MM.1S (cell line): Measurements from ENCODE around the gene ESPN.

ENCODE experiments used
- DNase-seq: peaks from one replicate; pipeline ENCODE4 v3.0.0-alpha.2; 2015
- H2AFZ ChIP-seq: fragments of 300-600 bp; sonication (generic); 2 replicates; pipeline ENCODE4 v1.6.0; 2016; ENCODE audit warnings: antibody characterized with exemption, low read length
- H3F3A ChIP-seq: fragments of 300-600 bp; sonication (generic); 2 replicates; pipeline ENCODE4 v1.6.1; 2016; ENCODE audit warnings: mild to moderate bottlenecking, antibody characterized with exemption, low read length, moderate library complexity, mixed read lengths; ENCODE audit not compliant: insufficient read depth
- H3K27ac ChIP-seq: fragments of 300-600 bp; sonication (generic); 2 replicates; pipeline ENCODE4 v1.5.1; 2016; ENCODE audit warnings: mild to moderate bottlenecking, low read length
- H3K27me3 ChIP-seq: fragments of 300-600 bp; sonication (generic); replicated peaks from 2 replicates; pipeline ENCODE4 v1.6.0; 2016; ENCODE audit warnings: low read length; ENCODE audit not compliant: insufficient read depth
- H3K36me3 ChIP-seq: fragments of 300-600 bp; sonication (generic); replicated peaks from 2 replicates; pipeline ENCODE4 v1.6.1; 2016; ENCODE audit warnings: mild to moderate bottlenecking, low read length, mixed read lengths; ENCODE audit not compliant: insufficient read depth
- H3K4me1 ChIP-seq: fragments of 300-600 bp; sonication (generic); 2 replicates; pipeline ENCODE4 v1.6.1; 2016; ENCODE audit warnings: low read length, mixed read lengths
- H3K4me2 ChIP-seq: fragments of 300-600 bp; sonication (generic); 2 replicates; pipeline ENCODE4 v1.6.0; 2016; ENCODE audit warnings: low read depth, low read length
- H3K4me3 ChIP-seq: fragments of 300-600 bp; sonication (generic); 2 replicates; pipeline ENCODE4 v1.5.1; 2016; ENCODE audit warnings: low read length, mixed read lengths
- H3K79me2 ChIP-seq: fragments of 300-600 bp; sonication (generic); 2 replicates; pipeline ENCODE4 v1.6.1; 2016; ENCODE audit warnings: mixed run types, low read length, mixed read lengths
- H3K9ac ChIP-seq: fragments of 300-600 bp; sonication (generic); 2 replicates; pipeline ENCODE4 v1.6.1; 2016; ENCODE audit warnings: low read length, mixed read lengths
- H3K9me2 ChIP-seq: fragments of 300-600 bp; sonication (generic); replicated peaks from 2 replicates; pipeline ENCODE4 v1.6.1; 2016; ENCODE audit warnings: mild to moderate bottlenecking, low read length, mixed read lengths; ENCODE audit not compliant: insufficient read depth
- H3K9me3 ChIP-seq: fragments of 300-600 bp; sonication (generic); replicated peaks from 2 replicates; pipeline ENCODE4 v1.6.1; 2016; ENCODE audit warnings: mild to moderate bottlenecking, low read length, mixed read lengths; ENCODE audit not compliant: insufficient read depth
- H4K20me1 ChIP-seq: fragments of 300-600 bp; sonication (generic); 2 replicates; pipeline ENCODE4 v1.6.1; 2016; ENCODE audit warnings: mild to moderate bottlenecking, low read length, moderate library complexity, mixed read lengths; ENCODE audit not compliant: insufficient read depth
- CTCF ChIP-seq: fragments of 300-600 bp; sonication (generic); IDR thresholded peaks from 2 replicates; pipeline ENCODE4 v1.5.1; 2016; ENCODE audit warnings: antibody characterized with exemption, low read length, mixed read lengths
- EZH2 ChIP-seq: fragments of 300-600 bp; sonication (generic); optimal IDR thresholded peaks from 2 replicates; pipeline ENCODE3; 2017; ENCODE audit warnings: low read depth, mild to moderate bottlenecking, antibody characterized with exemption, low read length, mixed read lengths
- EZH2phosphoT487 ChIP-seq: fragments of 300-600 bp; sonication (generic); IDR thresholded peaks from 2 replicates; pipeline ENCODE4 v1.6.1; 2018; ENCODE audit warnings: antibody characterized with exemption, low read length

Gene ESPN

GRCh38 chr1:6441586-6441985, 17.0 kb downstream of the ESPN start:
- H3K27me3 ChIP-seq = peaks cover 58% of the 10 kb centered on the region
- no peak overlapping the region for H3K4me3 ChIP-seq
- no peaks in the 10 kb centered on the region for H3K9me3 ChIP-seq
- no peaks in the 10 kb centered on the region for H3F3A ChIP-seq
- H3K79me2 ChIP-seq = no peaks in the 10 kb centered on the region
- no peak overlapping the region for H3K4me2 ChIP-seq
- no peaks in the 10 kb centered on the region for H4K20me1 ChIP-seq
- no peaks in the 10 kb centered on the region for H3K36me3 ChIP-seq
- no peak for DNase-seq
- no peak overlapping the region for H3K27ac ChIP-seq
- H2AFZ ChIP-seq = no peak overlapping the region
- TF ChIP-seq CTCF (no peak), EZH2phosphoT487 (no peak), EZH2 (no peak)
- H3K9me2 ChIP-seq = no peaks in the 10 kb centered on the region
- no peak overlapping the region for H3K9ac ChIP-seq
- H3K4me1 ChIP-seq = no peaks in the 10 kb centered on the region

DNA sequence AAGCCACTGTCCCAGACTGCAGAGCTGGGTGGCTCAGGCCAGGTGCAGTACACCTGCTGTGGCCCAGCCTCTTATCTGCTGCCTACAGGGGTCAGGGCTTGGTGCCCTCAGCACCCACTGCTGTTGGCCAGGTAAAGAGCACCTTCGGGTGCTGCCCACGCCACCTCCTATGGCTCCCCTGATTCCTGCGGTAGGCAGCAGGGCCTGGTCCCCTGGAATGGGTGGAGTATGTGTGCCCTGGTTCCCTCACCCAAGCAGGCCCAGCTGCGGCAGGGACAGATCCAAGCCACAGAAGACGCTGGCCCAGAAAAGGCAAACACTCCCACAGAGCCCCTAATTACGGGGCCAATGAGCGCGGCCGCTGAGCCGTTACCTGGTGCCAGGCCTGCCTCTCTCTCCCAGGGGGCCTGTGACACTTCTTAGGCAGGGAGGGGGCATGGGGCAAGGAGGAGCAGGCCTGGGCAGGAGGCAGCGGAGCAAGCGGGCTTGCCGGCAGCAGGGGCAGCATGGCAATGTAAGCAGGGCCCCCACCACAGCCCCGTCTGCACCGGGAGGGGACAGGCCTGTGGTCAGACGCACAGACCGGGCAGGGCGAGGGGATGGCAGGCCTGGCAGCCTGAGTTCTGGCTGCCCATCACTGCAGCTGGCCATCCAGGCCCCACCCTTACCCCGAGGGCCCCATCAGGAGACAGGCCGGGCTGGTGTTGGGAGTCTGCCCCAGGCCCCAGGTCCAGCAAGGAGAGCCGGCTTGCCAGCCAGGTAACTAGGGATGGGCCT, 19.0 kb downstream of the ESPN start:
- TF ChIP-seq EZH2phosphoT487 (no peak), CTCF (no peak), EZH2 (no peak)
- Histone ChIP-seq H3K9ac (no peak overlapping the region), H3K36me3 (no peaks in the 10 kb centered on the region), H3F3A (no peaks in the 10 kb centered on the region), H3K4me1 (no peaks in the 10 kb centered on the region), H2AFZ (no peak overlapping the region), H3K9me2 (no peaks in the 10 kb centered on the region), H3K27me3 (peaks cover 62% of the 10 kb centered on the region), H4K20me1 (no peaks in the 10 kb centered on the region), H3K4me3 (no peak overlapping the region), H3K79me2 (no peaks in the 10 kb centered on the region), H3K4me2 (no peak overlapping the region), H3K9me3 (no peaks in the 10 kb centered on the region), H3K27ac (no peak overlapping the region)
- DNase-seq = no peak

- Histone ChIP-seq H3K27me3 (peaks cover 62% of the 10 kb centered on the region), H4K20me1 (no peaks in the 10 kb centered on the region), H3K27ac (no peak overlapping the region), H3K36me3 (no peaks in the 10 kb centered on the region), H3K4me3 (no peak overlapping the region), H3K9ac (no peak overlapping the region), H3K9me3 (no peaks in the 10 kb centered on the region), H3K9me2 (no peaks in the 10 kb centered on the region), H3K4me2 (no peak overlapping the region), H3F3A (no peaks in the 10 kb centered on the region), H3K4me1 (no peaks in the 10 kb centered on the region), H3K79me2 (no peaks in the 10 kb centered on the region), H2AFZ (no peak overlapping the region)
- no peak for TF ChIP-seq EZH2phosphoT487
- TF ChIP-seq EZH2 = no peak
- no peak for TF ChIP-seq CTCF
- DNase-seq = no peak
Measured at GRCh38 chr1:6444377-6444776, 19.8 kb downstream of the ESPN start.
